Effector memory CD8-positive, alpha-beta T cell (primary cell): ENCODE data around the gene ANKDD1A.

Experiments used
- ATAC-seq: fragments of 150-1000 bp; cut with Tn5 transposase; replicated peaks from 2 replicates; pipeline ENCODE4 v1.10.0; 2021; ENCODE audit warnings: mild to moderate bottlenecking, moderate library complexity
- DNase-seq, 3 experiments: peaks; one replicate each; pipeline ENCODE4 v3.0.0; 2021
- H3K27ac Mint-ChIP-seq, 2 donors: one replicate each; pipeline ENCODE4 v1.8.0; 2022; ENCODE audit warnings: mild to moderate bottlenecking in 2 of 2, mixed read lengths in 2 of 2, moderate library complexity in 2 of 2
- H3K27me3 Mint-ChIP-seq, 2 donors: one replicate each; pipeline ENCODE4 v1.8.0; 2022; ENCODE audit warnings: mixed read lengths in 2 of 2
- H3K36me3 Mint-ChIP-seq: one replicate; pipeline ENCODE4 v1.8.0; 2022; ENCODE audit warnings: mild to moderate bottlenecking, moderate library complexity, mixed read lengths; ENCODE audit not compliant: insufficient read depth
- H3K4me1 Mint-ChIP-seq, 2 donors: one replicate each; pipeline ENCODE4 v1.8.0; 2022; ENCODE audit warnings: low read depth in 2 of 2, mixed read lengths in 2 of 2
- H3K4me3 Mint-ChIP-seq, 2 donors: one replicate each; pipeline ENCODE4 v1.8.0; 2022; ENCODE audit warnings: mild to moderate bottlenecking in 2 of 2, mixed read lengths in 2 of 2, moderate library complexity in 2 of 2
- H3K9me3 Mint-ChIP-seq, 2 donors: one replicate each; pipeline ENCODE4 v1.8.0; 2022; ENCODE audit warnings: mixed read lengths in 2 of 2
- total RNA-seq, 9 experiments: gene quantifications; one replicate each; lab custom pipeline; 2026; lab: John Stamatoyannopoulos, UW

The ANKDD1A gene
- total RNA-seq = 0.57 to 20.1 (median 1.8) reads per million in 9 experiments

DNA sequence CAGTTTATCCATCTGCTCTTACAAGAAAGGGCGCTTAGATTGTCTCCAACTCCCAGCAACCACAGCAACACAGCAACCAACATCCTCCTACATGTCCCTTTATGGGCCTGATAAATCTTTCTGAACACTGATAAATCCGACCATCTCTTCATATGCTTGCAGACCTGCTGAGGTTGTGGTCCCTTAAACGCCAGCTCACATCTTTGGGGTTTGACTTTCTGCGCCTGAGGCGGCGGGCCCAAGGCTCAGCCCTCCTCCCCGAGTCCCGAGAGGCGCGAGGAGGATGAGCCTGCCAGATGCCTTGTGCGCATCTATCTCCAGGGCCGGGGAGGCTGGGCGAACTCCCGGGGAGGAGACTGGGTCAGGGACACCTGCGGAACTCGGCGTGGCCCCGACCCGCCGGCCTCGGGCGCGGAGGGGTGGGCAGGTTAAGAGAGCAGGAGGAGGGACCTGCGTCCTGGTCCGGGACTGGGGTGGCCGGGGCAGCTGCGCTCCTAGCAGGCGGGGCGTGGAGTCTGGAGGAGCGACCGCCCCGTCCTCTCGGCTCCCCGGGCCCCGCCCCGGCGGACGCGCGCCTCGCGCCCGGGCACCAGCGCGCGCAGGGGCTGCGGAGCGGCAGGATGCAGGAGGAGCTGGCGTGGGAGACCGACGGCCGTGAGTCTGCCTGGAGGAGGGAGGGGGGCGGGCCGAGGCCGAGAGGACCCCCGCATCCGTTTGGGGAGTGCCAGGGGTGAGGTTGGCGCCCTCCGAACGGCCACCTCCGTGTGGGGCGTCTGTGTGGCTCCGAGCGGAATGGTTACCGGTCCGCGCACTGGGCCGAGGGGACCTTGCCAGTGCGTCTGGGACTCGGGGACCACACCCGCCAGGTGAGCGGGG is at the start of gene ANKDD1A:
TSS of gene ANKDD1A (plus strand) at position 592 of the 876 bp plus-strand sequence. CDS start at position 621, 29 bp downstream.
- H3K27me3 Mint-ChIP-seq = no peaks in the 10 kb centered on the region
- peak in 1 of 3 experiments; percentile 21 for DNase-seq
- H3K36me3 Mint-ChIP-seq = peaks cover 6% of the 10 kb centered on the region
- ATAC-seq = peak; percentile 88
- H3K4me1 Mint-ChIP-seq = peaks cover 10 to 27% of the 10 kb centered on the region in 2 donors
- peak within 1 kb of the TSS in 1 of 2 donors; percentile 52 for H3K27ac Mint-ChIP-seq
- peak within 1 kb of the TSS; percentile 76 to 77 for H3K4me3 Mint-ChIP-seq
- H3K9me3 Mint-ChIP-seq = no peaks in the 10 kb centered on the region

DNA sequence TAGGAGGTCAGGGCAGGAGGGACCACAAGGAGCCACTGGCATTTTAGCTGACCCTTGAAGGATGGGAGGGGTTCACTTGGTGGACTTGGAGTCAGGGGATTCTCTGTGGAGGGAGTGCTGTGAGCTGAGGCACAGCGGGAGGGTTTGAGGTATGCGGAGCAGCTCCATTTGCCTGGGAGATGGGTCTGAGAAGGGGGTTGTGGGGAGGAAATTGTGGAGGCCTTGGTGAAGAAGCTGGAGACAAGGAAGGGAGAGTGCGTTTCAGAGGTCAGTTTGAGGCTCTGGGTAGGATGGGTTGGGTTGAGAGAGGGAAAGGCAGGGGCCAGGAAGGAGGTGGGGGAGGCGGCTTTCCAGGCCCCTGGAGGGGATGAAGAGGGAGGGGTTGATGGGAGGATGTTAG is 49.7 kb upstream of the ANKDD1A start:
- Mint-ChIP-seq H3K4me3 (no peak overlapping the region), H3K27me3 (no peaks in the 10 kb centered on the region), H3K27ac (peak overlapping the region; percentile 72 to 84), H3K4me1 (peaks cover 41 to 47% of the 10 kb centered on the region in 2 donors), H3K9me3 (no peaks in the 10 kb centered on the region), H3K36me3 (peaks cover 53% of the 10 kb centered on the region)
- ATAC-seq = no peak
- no peak for DNase-seq

DNA sequence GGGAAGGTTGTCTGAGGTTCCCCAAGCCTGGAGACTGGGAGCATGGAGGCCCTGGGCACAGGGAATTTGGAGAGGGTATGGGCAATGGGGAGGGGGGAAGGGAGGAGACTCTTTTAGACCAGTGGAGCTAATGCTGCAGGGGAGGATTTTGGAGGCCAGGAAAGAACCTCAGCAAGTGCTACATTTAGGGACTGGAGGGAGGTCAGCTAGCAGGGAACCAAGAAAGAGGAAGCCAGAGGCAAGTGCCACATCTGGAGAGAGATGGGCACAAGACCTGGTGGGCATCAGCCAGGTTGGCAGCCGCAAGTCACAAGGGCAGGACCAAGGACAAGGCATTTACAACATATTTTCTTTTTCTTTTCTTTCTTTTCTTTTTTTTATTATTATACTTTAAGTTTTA is 49.3 kb upstream of the ANKDD1A start:
- peak overlapping the region; percentile 72 to 84 for H3K27ac Mint-ChIP-seq
- H3K36me3 Mint-ChIP-seq = peaks cover 51% of the 10 kb centered on the region
- H3K4me3 Mint-ChIP-seq = no peak overlapping the region
- no peaks in the 10 kb centered on the region for H3K9me3 Mint-ChIP-seq
- peaks cover 36 to 46% of the 10 kb centered on the region in 2 donors for H3K4me1 Mint-ChIP-seq
- ATAC-seq (no peak), DNase-seq (no peak)
- no peaks in the 10 kb centered on the region for H3K27me3 Mint-ChIP-seq

DNA sequence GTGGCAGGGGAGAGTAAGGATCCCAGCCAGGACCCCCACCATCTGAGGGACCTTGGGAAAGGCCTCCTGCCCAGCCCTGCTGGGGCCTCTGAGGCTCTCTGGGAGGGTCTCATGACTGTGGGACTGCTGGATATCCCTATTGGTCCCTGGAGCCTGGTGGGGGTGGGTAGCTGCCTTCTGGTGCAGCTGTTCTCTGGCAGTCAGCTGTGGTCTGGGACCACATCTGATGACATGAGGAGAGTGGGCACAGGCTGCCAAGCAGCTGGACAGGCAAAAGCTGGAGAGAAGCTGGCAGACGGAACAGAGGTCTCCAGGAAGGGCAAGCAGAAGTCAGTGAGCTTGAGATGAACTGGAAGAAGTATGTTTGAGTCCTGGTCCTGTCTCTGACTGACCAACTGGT is 47.6 kb upstream of the ANKDD1A start:
- Mint-ChIP-seq H3K4me3 (no peak overlapping the region), H3K36me3 (peaks cover 46% of the 10 kb centered on the region), H3K9me3 (no peaks in the 10 kb centered on the region), H3K27ac (peak overlapping the region in 1 of 2 donors; percentile 75), H3K27me3 (no peaks in the 10 kb centered on the region), H3K4me1 (peaks cover 20 to 30% of the 10 kb centered on the region in 2 donors)
- DNase-seq = no peak
- ATAC-seq = no peak

DNA sequence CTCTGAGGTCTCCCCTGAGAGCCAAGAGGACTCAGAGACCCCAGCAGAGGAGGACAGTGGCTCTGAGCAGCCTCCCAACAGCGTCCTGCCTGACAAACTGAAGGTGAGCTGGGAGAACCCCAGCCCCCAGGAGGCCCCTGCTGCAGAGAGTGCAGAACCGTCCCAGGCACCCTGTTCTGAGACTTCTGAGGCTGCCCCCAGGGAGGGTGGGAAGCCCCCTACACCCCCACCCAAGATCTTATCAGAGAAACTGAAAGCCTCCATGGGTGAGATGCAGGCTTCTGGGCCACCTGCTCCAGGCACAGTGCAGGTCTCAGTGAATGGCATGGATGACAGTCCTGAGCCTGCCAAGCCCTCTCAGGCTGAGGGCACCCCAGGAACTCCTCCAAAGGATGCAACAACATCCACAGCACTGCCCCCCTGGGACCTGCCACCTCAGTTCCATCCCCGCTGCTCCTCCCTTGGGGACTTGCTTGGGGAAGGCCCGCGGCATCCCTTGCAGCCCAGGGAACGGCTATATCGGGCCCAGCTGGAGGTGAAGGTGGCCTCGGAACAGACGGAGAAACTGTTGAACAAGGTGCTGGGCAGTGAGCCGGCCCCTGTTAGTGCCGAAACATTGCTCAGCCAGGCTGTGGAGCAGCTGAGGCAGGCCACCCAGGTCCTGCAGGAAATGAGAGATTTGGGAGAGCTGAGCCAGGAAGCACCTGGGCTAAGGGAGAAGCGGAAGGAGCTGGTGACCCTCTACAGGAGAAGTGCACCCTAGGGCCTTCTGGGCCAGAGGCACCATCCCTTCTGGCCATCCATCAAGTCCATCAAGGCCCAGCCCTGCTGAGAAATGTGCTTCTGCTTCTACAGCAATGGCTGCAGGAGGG is 46.3 kb upstream of the ANKDD1A start:
- Mint-ChIP-seq H3K9me3 (no peaks in the 10 kb centered on the region), H3K27me3 (no peaks in the 10 kb centered on the region), H3K4me3 (no peak overlapping the region), H3K4me1 (peaks cover 25 to 34% of the 10 kb centered on the region in 2 donors), H3K27ac (peak overlapping the region; percentile 46 to 75), H3K36me3 (peaks cover 46% of the 10 kb centered on the region)
- ATAC-seq = no peak
- DNase-seq = no peak

DNA sequence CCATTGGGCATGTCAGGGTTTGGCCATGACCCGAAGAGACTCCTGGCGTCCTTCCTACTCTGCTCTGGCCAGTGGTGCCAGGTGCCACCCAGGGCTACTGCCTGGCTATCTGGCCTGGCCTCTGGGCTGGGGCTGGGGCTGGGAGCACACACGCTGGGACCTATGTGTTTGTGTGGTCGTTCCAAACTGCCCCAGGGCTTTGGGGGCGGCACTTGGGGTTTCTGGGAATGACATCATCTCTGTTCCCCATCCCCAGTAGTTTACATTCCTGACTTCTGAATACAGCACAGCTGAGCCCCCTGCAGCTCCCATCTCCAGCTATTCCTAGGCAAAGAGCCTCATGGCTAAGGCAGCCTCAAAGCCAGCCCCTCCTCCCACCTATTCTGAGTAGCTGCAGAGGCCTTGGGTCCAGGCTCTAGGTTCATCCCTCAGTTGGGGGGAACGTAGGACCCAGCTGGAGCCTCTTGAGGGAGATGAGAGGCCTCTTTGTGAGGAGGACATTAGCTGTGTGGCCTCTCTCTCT is 45.6 kb upstream of the ANKDD1A start:
- Mint-ChIP-seq H3K4me3 (no peak overlapping the region), H3K36me3 (peaks cover 44% of the 10 kb centered on the region), H3K4me1 (peaks cover 25 to 35% of the 10 kb centered on the region in 2 donors)

DNA sequence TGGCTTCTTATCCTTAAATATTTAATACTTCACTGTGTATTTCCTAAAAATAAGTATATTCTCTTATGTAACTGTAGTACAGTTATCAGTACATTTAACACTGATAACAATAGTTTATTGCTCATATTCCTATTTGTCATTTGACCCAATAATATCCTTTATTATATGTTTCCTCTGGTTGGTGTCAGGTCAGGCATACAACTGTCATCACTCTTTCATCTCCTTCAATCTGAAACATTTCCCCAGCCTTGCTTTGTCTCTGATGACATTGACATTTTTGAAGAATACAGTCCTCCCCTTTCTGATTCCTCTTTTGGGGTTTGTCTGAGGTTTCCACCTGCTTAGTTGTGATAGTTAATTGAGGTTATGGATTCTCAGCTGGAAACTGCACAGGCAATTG is 42.2 kb upstream of the ANKDD1A start:
- Mint-ChIP-seq H3K4me1 (peaks cover 12 to 30% of the 10 kb centered on the region in 2 donors), H3K4me3 (no peak overlapping the region), H3K9me3 (no peaks in the 10 kb centered on the region), H3K27ac (peak overlapping the region; percentile 1 to 26), H3K27me3 (no peaks in the 10 kb centered on the region), H3K36me3 (peaks cover 35% of the 10 kb centered on the region)
- ATAC-seq (no peak), DNase-seq (no peak)

More for the DNA sequence above, 45.6 kb upstream of the ANKDD1A start:
- Mint-ChIP-seq H3K9me3 (no peaks in the 10 kb centered on the region), H3K27ac (peak overlapping the region; percentile 71 to 75), H3K27me3 (no peaks in the 10 kb centered on the region)
- DNase-seq (no peak), ATAC-seq (no peak)

DNA sequence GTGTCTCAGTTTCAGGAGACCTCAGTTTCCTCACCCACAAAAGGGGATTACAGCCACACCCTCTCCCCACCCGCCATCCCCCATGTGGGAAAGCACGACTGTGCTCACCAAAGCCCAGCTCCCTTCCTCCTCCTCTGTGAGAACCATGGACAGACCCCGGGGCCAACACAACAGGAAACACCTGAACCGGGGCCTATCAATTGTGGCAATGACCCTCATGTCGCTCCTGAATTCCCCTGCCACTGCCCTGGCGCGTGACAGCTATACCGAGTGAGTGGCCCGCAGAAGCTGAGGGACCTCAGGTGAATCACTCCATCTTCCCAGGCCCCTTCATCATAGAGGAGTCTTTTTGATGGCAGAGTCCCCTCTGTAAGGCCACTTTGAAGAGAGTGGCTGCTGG is 41.3 kb upstream of the ANKDD1A start:
- Mint-ChIP-seq H3K4me1 (peaks cover 15 to 33% of the 10 kb centered on the region in 2 donors), H3K27me3 (no peaks in the 10 kb centered on the region), H3K27ac (peak overlapping the region; percentile 1 to 26), H3K4me3 (no peak overlapping the region), H3K36me3 (peaks cover 30% of the 10 kb centered on the region), H3K9me3 (no peaks in the 10 kb centered on the region)
- no peak for DNase-seq
- no peak for ATAC-seq

DNA sequence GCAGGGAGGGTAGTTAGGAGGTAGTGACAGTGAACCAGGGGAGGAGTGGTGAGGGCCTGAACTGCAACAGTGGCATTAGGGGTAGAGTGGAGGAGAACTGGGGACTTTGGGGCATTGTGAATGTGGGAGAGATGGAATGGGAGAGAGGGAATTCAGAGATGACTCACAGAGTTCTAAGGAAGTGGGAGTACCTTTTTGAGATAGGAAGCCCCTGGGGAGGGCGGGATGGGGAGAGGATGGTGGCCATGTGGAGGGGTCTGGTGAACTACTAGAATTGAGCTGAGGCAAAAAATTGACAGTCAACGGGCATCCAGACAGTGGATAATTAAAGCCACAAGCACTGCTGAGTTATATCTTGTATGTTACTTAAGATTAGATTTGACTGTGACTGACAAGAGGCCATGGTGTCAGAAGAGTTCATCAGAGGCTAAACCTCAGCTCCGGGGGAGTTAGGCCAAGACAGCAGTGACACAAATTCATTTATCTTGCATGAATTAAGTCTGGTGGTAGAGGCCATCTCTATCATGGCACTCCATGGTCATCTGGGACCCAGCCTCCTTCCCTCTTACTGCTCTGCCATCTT is 36.0 kb upstream of the ANKDD1A start:
- DNase-seq = no peak
- H3K27ac Mint-ChIP-seq = peak overlapping the region; percentile 71 to 89
- H3K36me3 Mint-ChIP-seq = peaks cover 23% of the 10 kb centered on the region
- H3K9me3 Mint-ChIP-seq = no peaks in the 10 kb centered on the region
- H3K4me3 Mint-ChIP-seq = no peak overlapping the region
- no peaks in the 10 kb centered on the region for H3K27me3 Mint-ChIP-seq
- peaks cover 19% of the 10 kb centered on the region in 2 donors for H3K4me1 Mint-ChIP-seq
- ATAC-seq = no peak

DNA sequence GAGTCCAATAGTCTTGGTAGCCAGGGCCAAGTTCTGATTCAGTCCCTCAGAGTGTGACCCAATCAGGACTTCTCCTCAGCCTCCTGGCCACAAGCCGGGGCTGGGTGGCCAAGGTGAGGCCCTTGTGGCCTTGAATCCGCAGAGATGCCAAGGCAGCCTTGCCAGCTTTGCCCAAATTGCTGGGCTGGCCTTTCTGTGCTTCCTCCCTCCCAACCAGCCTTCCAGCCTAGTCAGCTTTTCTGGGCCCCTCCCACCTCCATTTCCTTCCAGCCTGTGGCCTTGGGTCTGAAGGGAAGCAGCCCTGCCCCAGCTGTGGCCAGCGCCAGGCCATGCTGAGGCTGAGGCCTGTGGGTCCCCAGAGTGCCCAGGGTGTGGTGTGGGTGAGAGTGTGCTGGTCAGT is 34.3 kb upstream of the ANKDD1A start:
- Mint-ChIP-seq H3K27me3 (no peaks in the 10 kb centered on the region), H3K9me3 (no peaks in the 10 kb centered on the region), H3K27ac (no peak overlapping the region), H3K4me3 (no peak overlapping the region), H3K36me3 (peaks cover 20% of the 10 kb centered on the region), H3K4me1 (peaks cover 24 to 30% of the 10 kb centered on the region in 2 donors)
- DNase-seq (no peak), ATAC-seq (no peak)

DNA sequence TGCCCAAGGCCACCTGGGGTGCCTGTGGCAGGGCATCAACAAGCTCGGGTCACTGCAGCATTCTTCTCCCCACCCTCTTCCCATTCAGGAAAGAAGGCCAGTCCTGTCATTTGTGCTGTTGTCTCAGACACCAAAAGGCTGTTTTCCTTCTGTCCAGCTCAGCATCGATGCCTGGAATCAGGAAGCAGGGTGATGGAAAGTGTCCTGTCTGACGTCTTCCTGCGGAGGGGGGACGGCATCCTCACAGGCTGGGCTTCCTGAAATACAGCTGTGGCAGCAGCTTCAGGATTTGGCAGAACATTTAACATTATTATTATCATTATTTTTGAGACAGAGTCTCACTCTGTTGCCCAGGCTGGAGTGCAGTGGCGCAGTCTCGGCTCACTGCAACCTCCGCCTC is 33.0 kb upstream of the ANKDD1A start:
- peaks cover 26% of the 10 kb centered on the region for H3K36me3 Mint-ChIP-seq
- DNase-seq (no peak), ATAC-seq (no peak)
- no peak overlapping the region for H3K4me3 Mint-ChIP-seq
- peak overlapping the region in 1 of 2 donors; percentile 57 for H3K27ac Mint-ChIP-seq
- H3K4me1 Mint-ChIP-seq = peaks cover 28 to 41% of the 10 kb centered on the region in 2 donors
- H3K9me3 Mint-ChIP-seq = no peaks in the 10 kb centered on the region
- H3K27me3 Mint-ChIP-seq = no peaks in the 10 kb centered on the region

DNA sequence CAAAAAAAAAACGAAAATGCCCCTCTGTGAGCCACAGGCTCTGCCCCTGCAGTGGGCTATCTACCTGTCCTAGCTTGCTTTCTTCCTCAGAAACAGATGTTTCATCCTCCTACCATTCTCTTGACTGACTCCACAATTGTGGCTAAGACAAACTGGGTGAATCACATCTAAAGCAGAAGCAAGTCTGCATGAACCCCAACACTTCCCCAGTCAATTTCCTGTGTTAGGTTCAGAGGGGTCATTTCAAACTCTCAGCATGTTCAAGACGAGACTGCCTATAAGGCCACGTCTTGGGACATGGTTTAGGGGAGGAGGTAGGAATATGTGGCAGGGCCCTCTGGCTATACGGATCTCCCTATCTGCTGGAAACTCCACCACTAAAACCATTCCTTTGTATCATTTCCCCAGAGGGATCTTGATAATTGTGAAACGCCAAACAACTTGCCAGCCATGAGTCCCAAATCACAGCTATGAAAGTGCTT is 28.6 kb upstream of the ANKDD1A start:
- Mint-ChIP-seq H3K27me3 (no peaks in the 10 kb centered on the region), H3K4me3 (peak overlapping the region; percentile 76 to 84), H3K4me1 (peaks cover 23 to 36% of the 10 kb centered on the region in 2 donors), H3K36me3 (peaks cover 18% of the 10 kb centered on the region), H3K27ac (peak overlapping the region; percentile 97 to 99), H3K9me3 (no peaks in the 10 kb centered on the region)
- DNase-seq = peak; percentile 41 to 49 (median 47)
- peak; percentile 71 for ATAC-seq
